Measurements from ENCODE around the gene TMEM41A.

Gene TMEM41A

GRCh38 chr3:185498503-185499396 lies at the start of gene TMEM41A:
Gene TMEM41A, minus strand, starts transcription at chr3:185499035. Its CDS starts 74 bp downstream, at chr3:185498961.
- DNase-seq: peak; percentile 88 to 90

- no peak for DNase-seq
These were observed 41.9 kb upstream of the TMEM41A start for GRCh38 chr3:185540695-185541094.

GRCh38 chr3:185539934-185540333 lies 41.1 kb upstream of the TMEM41A start:
- no peak for DNase-seq

GRCh38 chr3:185537369-185537970 lies 38.6 kb upstream of the TMEM41A start:
- DNase-seq: no peak

GRCh38 chr3:185534511-185534910 lies 35.7 kb upstream of the TMEM41A start:
- no peak for DNase-seq

- DNase-seq: no peak
These were observed 34.1 kb upstream of the TMEM41A start for GRCh38 chr3:185532901-185533300.

GRCh38 chr3:185530856-185531255 lies 32.0 kb upstream of the TMEM41A start:
- no peak for DNase-seq

- DNase-seq: no peak
These were observed 29.7 kb upstream of the TMEM41A start for GRCh38 chr3:185528532-185528931.

- DNase-seq: no peak
These were observed 28.5 kb upstream of the TMEM41A start for GRCh38 chr3:185527364-185527763.

- no peak for DNase-seq
These were observed 27.6 kb upstream of the TMEM41A start for GRCh38 chr3:185526349-185526951.

- no peak for DNase-seq
These were observed 22.7 kb upstream of the TMEM41A start for GRCh38 chr3:185521349-185522138.

GRCh38 chr3:185519021-185519420 lies 20.2 kb upstream of the TMEM41A start:
- DNase-seq: no peak

GRCh38 chr3:185517387-185518130 lies 18.7 kb upstream of the TMEM41A start:
- DNase-seq: no peak

- DNase-seq: no peak
These were observed 12.9 kb upstream of the TMEM41A start for GRCh38 chr3:185511711-185512110.

- no peak for DNase-seq
These were observed 9.6 kb upstream of the TMEM41A start for GRCh38 chr3:185508335-185508991.

GRCh38 chr3:185507883-185508282 lies 9.0 kb upstream of the TMEM41A start:
- no peak for DNase-seq

GRCh38 chr3:185504636-185505035 lies 5.8 kb upstream of the TMEM41A start:
- no peak for DNase-seq

- DNase-seq: no peak
These were observed 4.7 kb upstream of the TMEM41A start for GRCh38 chr3:185503521-185503920.

GRCh38 chr3:185502987-185503386 lies 4.2 kb upstream of the TMEM41A start:
- DNase-seq: no peak

- no peak for DNase-seq
These were observed 8.6 kb downstream of the TMEM41A start for GRCh38 chr3:185490241-185490640.

GRCh38 chr3:185489462-185489861 lies 9.4 kb downstream of the TMEM41A start:
- no peak for DNase-seq

GRCh38 chr3:185488465-185488864 lies 10.4 kb downstream of the TMEM41A start:
- no peak for DNase-seq

Data from activated CD4-positive, alpha-beta T cell treated with anti-CD3 and anti-CD28 coated beads for 4 hours (primary cell).